ENCODE data around the gene FRG2B. TPM values are rescaled to one million over a fixed set of nuclear protein-coding genes. Genes with fewer than 3 reads are reported as not detected.
"Not testable (repeated sequence)": the region's sequence is repeated elsewhere in the genome, so short reads cannot be mapped to it uniquely, and the experiment has no call there.

Gene FRG2B
- total and polyA plus RNA-seq, 10 donors = not detected

- H3K36me3 ChIP-seq; DNase-seq; intact Hi-C loops (cut with DNase I; ENCODE audit: low total_unique reads); H3K4me3 ChIP-seq; H3K27ac ChIP-seq; H3K27me3 ChIP-seq (replicated peaks in 1 of 7); H3K4me1 ChIP-seq; H3K9me3 ChIP-seq: not testable (repeated sequence)
- 6 to 11% (median 7%) methylated on average over 11 to 15 of the region's 18 CpGs for WGBS, 5 donors
- TF ChIP-seq, protein P1, sequence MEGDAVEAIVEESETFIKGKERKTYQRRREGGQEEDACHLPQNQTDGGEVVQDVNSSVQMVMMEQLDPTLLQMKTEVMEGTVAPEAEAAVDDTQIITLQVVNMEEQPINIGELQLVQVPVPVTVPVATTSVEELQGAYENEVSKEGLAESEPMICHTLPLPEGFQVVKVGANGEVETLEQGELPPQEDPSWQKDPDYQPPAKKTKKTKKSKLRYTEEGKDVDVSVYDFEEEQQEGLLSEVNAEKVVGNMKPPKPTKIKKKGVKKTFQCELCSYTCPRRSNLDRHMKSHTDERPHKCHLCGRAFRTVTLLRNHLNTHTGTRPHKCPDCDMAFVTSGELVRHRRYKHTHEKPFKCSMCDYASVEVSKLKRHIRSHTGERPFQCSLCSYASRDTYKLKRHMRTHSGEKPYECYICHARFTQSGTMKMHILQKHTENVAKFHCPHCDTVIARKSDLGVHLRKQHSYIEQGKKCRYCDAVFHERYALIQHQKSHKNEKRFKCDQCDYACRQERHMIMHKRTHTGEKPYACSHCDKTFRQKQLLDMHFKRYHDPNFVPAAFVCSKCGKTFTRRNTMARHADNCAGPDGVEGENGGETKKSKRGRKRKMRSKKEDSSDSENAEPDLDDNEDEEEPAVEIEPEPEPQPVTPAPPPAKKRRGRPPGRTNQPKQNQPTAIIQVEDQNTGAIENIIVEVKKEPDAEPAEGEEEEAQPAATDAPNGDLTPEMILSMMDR (IDR thresholded peaks at IDR 0.05 in 8 of 11, conservative IDR thresholded peaks at IDR 0.05 in 3 of 11) = peak in 5 of 11 experiments; percentile 9 to 51 (median 20)
These were observed 20.6 kb upstream of the FRG2B start for GRCh38 chr10:133647075-133647748.

DNA sequence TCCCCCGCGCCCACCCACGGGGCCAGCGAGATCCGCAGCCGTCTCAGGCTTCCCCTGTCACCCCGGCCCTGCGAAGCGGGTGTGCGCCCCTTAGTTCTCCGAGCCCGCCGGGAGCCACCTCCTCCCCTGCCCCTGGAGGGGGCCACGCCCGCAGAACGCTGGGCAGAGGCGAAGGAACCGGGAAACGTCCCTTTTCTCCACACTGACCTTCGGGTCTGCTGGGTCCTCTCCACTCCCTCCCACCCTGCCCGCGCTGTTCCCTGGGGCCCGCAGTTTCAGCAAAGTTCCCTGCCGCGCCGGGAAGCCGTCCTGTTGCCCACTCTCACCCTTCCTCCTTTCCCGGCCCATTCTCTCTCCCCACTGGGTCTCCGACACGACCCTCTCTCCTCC lies 11.2 kb upstream of the FRG2B start:
- peaks cover 0 to 13% (median 0%) of the 10 kb centered on the region in 7 donors for H3K27me3 ChIP-seq (replicated peaks in 1 of 7)
- H3K4me1 ChIP-seq; H3K36me3 ChIP-seq; intact Hi-C loops (cut with DNase I; ENCODE audit: low total_unique reads); H3K27ac ChIP-seq; H3K9me3 ChIP-seq; DNase-seq: not testable (repeated sequence)
- 13 to 26% (median 16%) methylated on average over 9 to 19 of the region's 30 CpGs; no CpG with 5 or more reads in 1 of the 5 donors for WGBS, 5 donors
- H3K4me3 ChIP-seq = peak overlapping the region in 4 of 8 donors; percentile 28 to 47 (median 32)

DNA sequence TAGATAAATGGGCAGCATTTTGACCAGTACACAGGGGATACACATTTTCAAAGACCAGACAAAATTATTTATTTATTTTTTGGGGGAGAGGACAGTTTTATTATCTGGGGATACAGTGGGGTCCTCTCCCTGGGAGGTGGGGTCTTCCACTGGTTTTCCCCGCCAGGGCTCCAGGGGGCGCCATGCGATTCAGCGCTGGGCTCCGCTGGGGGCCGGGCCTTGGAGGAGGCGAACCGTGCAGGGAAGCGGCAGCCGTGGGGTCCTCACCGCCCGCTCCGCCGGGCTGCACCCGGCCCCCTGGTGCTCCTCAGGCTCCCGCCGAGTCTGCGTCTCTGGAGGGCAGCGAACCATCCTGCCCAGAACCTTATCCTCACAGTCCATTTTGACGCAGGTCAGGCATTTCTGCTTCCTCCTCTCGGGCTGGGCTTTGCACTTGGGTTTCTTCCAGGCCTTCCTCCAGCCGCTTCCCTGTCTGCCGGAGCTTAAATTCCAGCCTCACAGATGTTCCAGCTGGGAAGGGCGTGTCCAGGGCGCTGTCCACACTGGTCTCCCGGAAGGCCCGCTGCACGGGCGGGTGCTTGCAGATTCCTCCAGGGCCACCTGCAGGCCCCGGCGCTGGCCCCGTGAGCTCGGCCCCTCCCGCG lies 10.7 kb upstream of the FRG2B start:
- H3K4me1 ChIP-seq; intact Hi-C loops (cut with DNase I; ENCODE audit: low total_unique reads); DNase-seq; H3K36me3 ChIP-seq; H3K9me3 ChIP-seq; H3K27ac ChIP-seq: not testable (repeated sequence)
- 0 to 2% (median 1%) methylated on average over 4 to 6 of the region's 35 CpGs for WGBS, 5 donors
- Histone ChIP-seq H3K4me3 (peak overlapping the region in 3 of 8 donors; percentile 28 to 47 (median 34)), H3K27me3 (replicated peaks in 1 of 7) (peaks cover 0 to 13% (median 0%) of the 10 kb centered on the region in 7 donors)
- TF ChIP-seq, protein P1 (IDR thresholded peaks at IDR 0.05 in 8 of 11, conservative IDR thresholded peaks at IDR 0.05 in 3 of 11) = peak in 2 of 11 experiments; percentile 21 to 30

DNA sequence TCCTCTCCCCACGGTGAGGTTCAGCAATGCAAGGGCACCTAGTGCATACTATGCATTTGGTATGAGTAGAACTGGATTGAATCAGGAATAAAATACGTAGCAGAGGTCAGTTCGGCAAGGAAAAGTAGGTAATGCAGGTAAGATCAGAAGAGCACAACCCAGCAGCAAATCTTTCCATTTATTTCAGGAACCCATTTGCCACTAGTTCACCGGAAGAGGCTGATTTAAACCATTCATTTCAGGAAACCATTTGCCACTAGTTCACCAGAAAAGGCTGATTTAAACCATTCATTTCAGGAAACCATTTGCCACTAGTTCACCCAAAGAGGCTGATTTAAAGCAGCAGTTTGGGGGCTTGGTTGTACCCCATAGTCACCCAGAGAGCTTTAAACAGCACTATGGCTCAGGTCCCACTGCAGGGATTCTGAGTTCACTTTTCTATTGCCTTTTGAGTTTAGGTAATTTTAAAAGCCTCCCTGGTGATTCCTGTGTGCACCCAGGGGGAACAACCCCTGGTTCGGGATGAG lies 4.2 kb upstream of the FRG2B start:
- WGBS, 5 donors = 0 to 80% (median 45%) methylated on average over 1 to 3 of the region's 5 CpGs

GRCh38 chr10:133622544-133622943 lies 4.1 kb downstream of the FRG2B start:
- whole genome bisulfite sequencing, 5 donors = 30 to 51% (median 39%) methylated on average over 16 to 25 of the region's 31 CpGs
- H3K4me3 ChIP-seq; H3K27ac ChIP-seq; H3K9me3 ChIP-seq; DNase-seq; intact Hi-C loops (cut with DNase I; ENCODE audit: low total_unique reads); H3K4me1 ChIP-seq; H3K36me3 ChIP-seq: not testable (repeated sequence)
- H3K27me3 ChIP-seq (replicated peaks in 1 of 7) = peaks cover 0 to 43% (median 5%) of the 10 kb centered on the region in 7 donors

More for the DNA sequence above, 4.2 kb upstream of the FRG2B start:
- H3K4me3 ChIP-seq; H3K27ac ChIP-seq; H3K4me1 ChIP-seq; H3K27me3 ChIP-seq (replicated peaks in 1 of 7); intact Hi-C loops (cut with DNase I; ENCODE audit: low total_unique reads); DNase-seq; H3K9me3 ChIP-seq; H3K36me3 ChIP-seq: not testable (repeated sequence)

Measured in spleen (tissue), 11 donors.